Measurements from ENCODE around the gene ABRACL.
"Not testable (repeated sequence)": the region's sequence is repeated elsewhere in the genome, so short reads cannot be mapped to it uniquely, and the experiment has no call there.

ABRACL gene

GRCh38 chr6:139028658-139029469 lies at the start of gene ABRACL:
Gene ABRACL, plus strand, starts transcription at chr6:139028745. Its CDS starts 5,416 bp downstream, at chr6:139034161.
- peak; percentile 85 for DNase-seq

DNA sequence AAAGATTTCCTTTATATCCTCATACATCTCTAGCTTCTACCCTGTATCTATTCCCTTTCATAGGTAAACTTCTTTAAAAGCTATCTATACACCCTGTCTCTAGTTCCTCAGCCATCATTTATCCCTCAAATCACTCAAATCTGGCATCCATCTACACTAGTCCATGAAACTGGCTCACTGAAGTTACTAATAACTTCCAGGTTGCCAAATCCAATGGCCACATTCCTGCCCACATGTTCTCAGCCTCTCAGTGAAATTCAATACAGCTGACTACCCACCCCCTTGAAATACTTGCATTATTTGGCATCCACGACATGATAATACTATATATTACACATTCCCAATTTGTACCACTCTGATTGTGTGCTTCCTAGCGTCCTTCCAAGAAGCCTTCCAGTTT lies 49.2 kb upstream of the ABRACL start:
- no peak for DNase-seq

- DNase-seq = no peak
Measured at GRCh38 chr6:138979813-138980668, 48.5 kb upstream of the ABRACL start.

DNA sequence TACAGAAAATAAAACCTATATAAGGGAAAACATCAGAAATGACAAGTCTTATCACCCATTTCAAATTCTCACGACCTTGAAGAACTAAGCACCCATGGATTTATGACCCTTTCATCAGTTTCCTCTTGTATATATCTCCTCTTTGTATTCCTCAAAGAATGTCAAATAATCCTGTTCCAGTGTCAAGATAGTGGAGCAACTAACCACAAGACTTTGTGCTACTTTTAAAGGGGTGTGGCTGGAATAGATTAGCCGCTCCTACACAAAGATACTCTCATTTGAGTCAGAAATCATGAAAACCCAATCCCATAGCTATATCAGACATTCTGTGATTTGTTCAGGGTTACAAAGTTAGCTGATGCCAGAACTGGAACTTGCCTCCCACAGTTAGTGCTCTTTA lies 47.1 kb upstream of the ABRACL start:
- no peak for DNase-seq

DNA sequence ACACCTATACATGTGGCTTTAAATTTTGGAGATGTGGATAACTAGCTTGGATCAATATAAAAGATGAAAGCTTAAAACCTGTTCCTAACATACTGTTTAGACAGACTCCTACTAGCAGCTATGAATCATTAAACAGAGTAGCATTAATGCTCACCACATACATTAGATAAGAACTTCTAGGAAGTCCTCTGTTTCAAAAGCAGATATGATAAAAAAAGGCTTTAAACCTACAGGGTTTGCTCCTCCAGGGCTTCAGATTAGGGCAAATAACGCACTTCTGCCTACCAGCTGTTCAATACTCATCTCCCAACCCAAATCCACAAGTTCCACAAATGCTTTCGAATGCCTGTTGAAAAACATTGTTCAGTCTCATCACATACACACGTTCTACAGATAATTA lies 42.0 kb upstream of the ABRACL start:
- DNase-seq = no peak

DNA sequence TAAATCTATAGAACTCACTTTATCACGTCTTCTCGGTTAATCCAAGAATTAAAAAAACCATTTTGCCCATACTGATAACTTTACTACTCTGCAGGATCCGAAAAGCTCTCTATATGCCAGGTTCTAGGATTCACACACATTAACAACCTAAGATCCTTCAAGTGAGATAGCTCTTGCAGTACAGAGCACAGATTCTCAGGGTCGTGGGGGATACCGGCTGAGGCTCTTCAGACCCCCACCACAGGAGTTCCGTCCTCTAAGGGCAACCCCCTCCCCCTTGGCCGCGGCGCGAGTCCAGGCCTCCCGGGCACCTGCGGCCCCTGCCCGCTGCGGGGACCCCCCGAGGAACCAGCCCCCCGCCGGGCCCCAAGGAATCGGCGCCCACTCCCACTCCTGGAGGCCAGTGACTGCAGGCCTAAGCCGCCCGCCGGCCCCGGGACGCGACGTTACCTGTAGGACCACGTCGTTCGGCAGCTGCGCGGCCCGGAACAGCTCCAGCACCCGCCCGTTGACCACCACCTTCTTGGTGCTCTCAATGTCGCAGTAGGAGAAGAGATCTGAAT lies 41.4 kb upstream of the ABRACL start:
- peak; percentile 18 for DNase-seq

DNA sequence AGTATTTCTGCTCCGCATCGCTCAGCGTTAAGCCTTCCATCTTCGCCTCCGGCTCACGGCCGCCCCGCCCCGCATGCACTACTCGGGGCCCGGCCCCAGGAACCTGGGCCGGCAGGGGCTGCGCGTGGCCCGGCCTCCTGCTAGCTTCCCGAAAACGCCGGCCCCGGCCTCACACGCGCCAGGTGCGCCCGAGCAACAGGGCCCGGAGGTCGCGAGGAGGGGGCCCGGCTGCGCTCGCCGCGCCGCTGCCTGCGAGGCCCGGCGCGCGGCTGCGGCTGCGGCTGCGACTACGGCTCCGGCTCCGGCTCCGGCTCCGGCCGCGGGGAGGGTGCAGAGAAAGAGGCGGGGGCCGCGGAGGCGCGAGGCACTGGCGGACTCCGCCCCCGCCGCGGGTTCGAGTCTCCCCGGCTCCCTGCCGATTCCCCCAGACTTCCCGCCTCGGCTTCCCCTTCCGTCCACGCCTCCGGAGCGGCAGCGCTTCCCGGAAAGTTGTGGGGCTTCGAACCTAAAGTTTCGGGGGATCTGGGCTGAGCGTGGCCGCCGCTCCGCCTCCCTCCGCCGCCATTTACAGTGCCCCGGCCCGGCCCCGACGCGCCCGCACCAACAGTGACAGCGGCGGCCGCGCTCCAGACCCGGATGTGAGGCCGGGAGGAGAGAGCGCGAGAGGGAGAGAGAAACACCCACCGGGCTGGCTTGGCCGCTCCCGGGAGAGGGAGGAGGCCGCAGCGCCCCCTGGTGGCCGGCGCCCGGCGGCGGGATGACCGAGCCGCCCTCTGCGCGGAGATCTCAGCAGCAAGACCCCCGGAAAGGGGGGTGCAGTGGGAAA lies 40.7 kb upstream of the ABRACL start, which contains the start of gene REPS1:
TSS of gene REPS1 (minus strand) at position 611 of the 826 bp plus-strand sequence. CDS start at position 40, 571 bp downstream.
- DNase-seq = peak; percentile 91

DNA sequence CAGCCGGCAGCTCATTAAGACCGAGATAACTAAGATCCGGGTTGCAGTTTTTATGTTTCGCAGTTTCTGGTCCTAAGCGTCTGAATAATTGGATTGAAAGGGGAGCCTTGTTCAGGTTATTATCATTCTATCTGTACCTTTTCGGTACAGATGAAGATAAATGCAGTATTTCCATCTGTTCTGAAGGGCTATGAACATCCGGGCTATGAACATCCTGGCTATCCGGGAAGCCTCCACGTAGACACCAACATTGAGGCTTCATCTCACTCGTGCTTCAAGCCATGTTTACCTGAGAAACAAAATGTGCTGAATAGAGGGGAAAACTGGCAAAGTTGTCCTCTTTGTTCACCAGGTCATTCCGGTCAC lies 40.1 kb upstream of the ABRACL start:
- DNase-seq = no peak

DNA sequence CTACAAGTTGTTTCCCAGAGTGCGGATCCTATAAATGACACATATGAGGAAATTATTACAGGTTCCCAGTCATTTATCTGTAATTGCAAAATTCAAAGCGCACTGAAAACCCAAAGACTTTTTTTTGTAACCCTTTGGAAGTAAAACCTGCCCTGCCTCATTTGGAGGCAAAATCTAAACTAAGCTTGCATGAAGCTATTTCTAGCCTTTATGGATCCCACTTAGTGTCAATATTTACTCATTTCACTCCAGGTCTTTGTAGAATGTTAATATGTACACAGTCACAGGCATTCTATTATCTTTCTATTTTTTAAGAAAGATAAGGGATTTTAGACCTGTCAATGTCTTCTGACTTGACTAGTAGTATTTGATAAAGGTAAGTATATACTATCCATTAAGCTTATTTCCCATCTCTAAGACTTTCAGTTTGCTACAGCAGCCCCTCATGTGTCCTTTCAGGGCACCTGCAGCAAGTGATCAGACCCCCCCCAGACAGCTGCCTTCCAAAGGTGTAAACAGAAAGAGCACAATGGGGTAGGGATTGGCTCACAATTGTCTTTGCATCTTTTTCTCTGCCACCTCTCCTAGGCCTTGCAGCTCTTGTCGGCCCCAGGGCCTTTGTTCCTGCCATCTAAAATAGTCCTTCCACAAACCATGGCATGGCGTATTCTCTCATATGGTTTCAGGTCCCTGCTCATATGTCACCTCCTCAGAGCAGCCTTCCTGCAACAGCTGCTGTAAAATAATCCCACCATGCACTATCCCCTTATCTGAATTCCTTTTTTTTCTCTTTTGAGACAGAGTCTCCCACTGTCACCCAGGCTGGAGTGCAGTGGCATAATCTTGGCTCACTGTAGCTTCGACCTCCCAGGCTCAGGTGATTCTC lies 39.2 kb upstream of the ABRACL start:
- DNase-seq = peak; percentile 12

DNA sequence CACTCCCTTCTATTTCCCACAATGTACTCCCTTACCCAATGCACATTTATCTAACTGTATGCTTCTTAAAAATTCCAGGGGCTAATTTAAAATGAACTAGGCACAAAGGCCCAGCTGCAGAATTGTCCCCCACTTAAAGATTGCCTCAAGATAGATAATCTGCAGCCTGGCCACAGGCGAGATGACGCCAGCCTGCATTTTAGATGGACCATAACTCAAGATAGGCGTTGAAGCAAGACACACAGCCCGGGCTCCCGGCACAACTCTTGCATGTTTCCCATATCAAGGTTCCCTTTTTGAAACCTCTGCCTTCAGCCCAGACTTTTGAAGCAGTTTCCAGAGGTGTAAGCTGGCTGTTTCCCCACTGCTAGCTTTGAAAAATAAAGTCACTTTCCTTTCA lies 37.3 kb upstream of the ABRACL start:
- no peak for DNase-seq

DNA sequence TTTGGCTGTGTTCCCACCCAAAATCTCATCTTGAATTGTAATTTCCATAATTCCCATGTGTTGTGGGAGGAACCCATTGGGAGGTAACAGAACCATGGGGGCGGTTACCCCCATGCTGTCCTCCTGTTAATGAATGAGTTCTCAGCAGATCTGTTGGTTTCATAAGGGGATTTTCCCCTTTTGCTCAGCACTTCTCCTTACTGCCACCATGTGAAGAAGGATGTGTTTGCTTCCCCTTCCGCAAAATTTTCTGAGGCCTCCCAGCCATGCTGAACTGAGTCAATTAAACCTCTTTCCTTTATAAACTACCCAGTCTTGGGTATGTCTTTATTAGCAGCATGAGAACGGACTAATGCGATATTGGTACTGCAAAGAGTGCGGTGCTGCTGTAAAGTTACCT lies 35.6 kb upstream of the ABRACL start:
- not testable (repeated sequence) for DNase-seq

- DNase-seq = not testable (repeated sequence)
Measured at GRCh38 chr6:138993410-138993809, 35.1 kb upstream of the ABRACL start.

- no peak for DNase-seq
Measured at GRCh38 chr6:138996524-138996923, 32.0 kb upstream of the ABRACL start.

GRCh38 chr6:138997136-138997535 lies 31.4 kb upstream of the ABRACL start:
- no peak for DNase-seq

- peak; percentile 40 for DNase-seq
Measured at GRCh38 chr6:138999949-139000725, 28.4 kb upstream of the ABRACL start.

- no peak for DNase-seq
Measured at GRCh38 chr6:139003751-139004150, 24.8 kb upstream of the ABRACL start.

- DNase-seq = no peak
Measured at GRCh38 chr6:139006477-139006876, 22.1 kb upstream of the ABRACL start.

GRCh38 chr6:139007428-139007827 lies 21.1 kb upstream of the ABRACL start:
- DNase-seq = no peak

DNA sequence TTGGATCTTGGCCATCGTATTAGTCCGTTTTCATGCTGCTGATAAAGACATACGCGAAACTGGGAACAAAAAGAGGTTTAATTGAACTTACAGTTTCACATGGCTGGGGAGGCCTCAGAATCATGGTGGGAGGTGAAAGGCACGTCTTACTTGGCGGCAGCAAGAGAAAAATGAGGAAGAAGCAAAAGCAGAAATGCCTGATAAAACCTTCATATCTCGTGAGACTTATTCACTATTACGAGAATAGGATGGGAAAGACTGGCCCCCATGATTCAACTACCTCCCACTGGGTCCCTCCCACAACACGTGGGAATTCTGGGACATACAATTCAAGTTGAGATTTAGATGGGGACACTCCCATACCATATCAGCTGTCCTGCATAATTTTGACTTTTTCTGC lies 20.4 kb upstream of the ABRACL start:
- no peak for DNase-seq

DNA sequence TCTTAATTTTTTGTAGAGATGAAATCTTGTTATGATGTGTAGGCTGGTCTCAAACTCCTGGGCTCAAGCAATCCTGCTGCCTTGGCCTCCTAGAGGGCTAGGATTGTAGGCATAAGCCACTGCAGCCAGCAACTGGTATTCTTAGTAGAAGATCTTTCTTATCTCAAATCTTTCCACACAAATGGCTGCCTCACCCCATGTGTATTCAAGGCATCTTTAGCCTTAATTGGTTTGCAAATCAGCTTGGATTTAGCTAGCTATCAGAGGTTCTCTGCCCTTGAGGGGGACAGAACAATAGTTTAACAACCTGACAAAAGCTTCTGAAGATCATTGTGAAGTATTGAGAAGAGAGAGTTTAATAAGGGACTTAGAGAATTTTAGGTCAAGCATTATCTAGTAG lies 17.9 kb upstream of the ABRACL start:
- DNase-seq = no peak

DNA sequence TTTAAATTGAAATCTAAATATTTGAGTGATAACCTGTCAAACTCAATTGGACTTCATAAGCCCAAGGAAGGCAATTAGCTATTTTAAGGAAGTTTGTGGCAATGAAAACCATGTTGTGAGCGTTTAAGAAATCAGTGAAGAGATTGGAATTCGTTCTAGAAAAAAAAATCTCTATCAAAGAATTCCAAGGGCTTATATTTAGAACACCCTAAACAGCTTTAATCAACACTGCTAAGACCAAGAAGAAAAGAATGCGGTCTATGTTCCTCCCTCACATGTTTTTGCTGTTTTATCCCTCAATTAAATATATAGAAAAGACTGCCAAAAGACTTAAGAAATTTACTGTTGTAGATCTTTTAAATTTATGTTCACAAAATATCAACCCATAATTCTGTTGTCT lies 16.6 kb upstream of the ABRACL start:
- DNase-seq = no peak

Data from NCI-H2171 treated with DMSO at 0.1 percent for 48 hours (cell line).